Hepatocyte (in vitro differentiated cells): ENCODE measurements around the gene KRT14. TPM values are rescaled to one million over a fixed set of nuclear protein-coding genes. Genes with fewer than 3 reads are reported as not detected.

Experiments used
- DNase-seq: peaks from one replicate; pipeline ENCODE4 v3.0.0-alpha.2; 2016; ENCODE audit warnings: low spot score
- H2AFZ ChIP-seq: fragments of 200-600 bp; sonication (generic); 2 replicates; pipeline ENCODE4 v1.6.0; 2016; ENCODE audit warnings: antibody characterized with exemption, mild to moderate bottlenecking
- H3K27ac ChIP-seq: fragments of 200-600 bp; sonication (generic); 2 replicates; pipeline ENCODE4 v1.5.1; 2016; ENCODE audit warnings: mild to moderate bottlenecking
- H3K27me3 ChIP-seq: fragments of 200-600 bp; sonication (generic); 2 replicates; pipeline ENCODE4 v1.6.1; 2016
- H3K36me3 ChIP-seq: fragments of 200-600 bp; sonication (generic); replicated peaks from 2 replicates; pipeline ENCODE4 v1.5.1; 2016; ENCODE audit warnings: low read depth; ENCODE audit not compliant: insufficient read depth
- H3K4me1 ChIP-seq: fragments of 200-600 bp; sonication (generic); 2 replicates; pipeline ENCODE4 v1.5.1; 2016; ENCODE audit warnings: mild to moderate bottlenecking, moderate library complexity; ENCODE audit not compliant: insufficient read depth
- H3K4me2 ChIP-seq: fragments of 200-600 bp; sonication (generic); 2 replicates; pipeline ENCODE4 v1.6.0; 2016
- H3K4me3 ChIP-seq: fragments of 200-600 bp; sonication (generic); 2 replicates; pipeline ENCODE4 v1.5.1; 2016; ENCODE audit warnings: mild to moderate bottlenecking
- H3K79me2 ChIP-seq: fragments of 200-600 bp; sonication (generic); 2 replicates; pipeline ENCODE4 v1.6.0; 2017; ENCODE audit warnings: mild to moderate bottlenecking
- H3K9me2 ChIP-seq: fragments of 200-600 bp; sonication (generic); replicated peaks from 2 replicates; pipeline ENCODE4 v1.6.0; 2017; ENCODE audit warnings: mild to moderate bottlenecking; ENCODE audit not compliant: insufficient read depth
- H3K9me3 ChIP-seq: fragments of 200-600 bp; sonication (generic); 2 replicates; pipeline ENCODE4 v1.5.1; 2016; ENCODE audit warnings: low read depth, mild to moderate bottlenecking
- H4K20me1 ChIP-seq: fragments of 200-600 bp; sonication (generic); 2 replicates; pipeline ENCODE4 v1.6.0; 2016; ENCODE audit warnings: mild to moderate bottlenecking; ENCODE audit not compliant: insufficient read depth, poor library complexity, severe bottlenecking
- CTCF ChIP-seq: fragments of 200-600 bp; sonication (generic); IDR thresholded peaks from 2 replicates; pipeline ENCODE4 v1.5.1; 2016; ENCODE audit warnings: antibody characterized with exemption, mild to moderate bottlenecking; ENCODE audit not compliant: poor library complexity
- EZH2 ChIP-seq: fragments of 200-600 bp; sonication (generic); IDR thresholded peaks from 2 replicates; pipeline ENCODE4 v1.6.1; 2016; ENCODE audit warnings: antibody characterized with exemption, mild to moderate bottlenecking, borderline replicate concordance
- EZH2phosphoT487 ChIP-seq: fragments of 200-600 bp; sonication (generic); IDR thresholded peaks from one replicate; pipeline ENCODE4 v1.6.1; 2018; ENCODE audit warnings: antibody characterized with exemption, mild to moderate bottlenecking, low read depth, moderate library complexity; ENCODE audit not compliant: unreplicated experiment, severe bottlenecking
- WGBS: methylation state at CpG from one replicate; pipeline ENCODE4 v1.1.6; 2016; ENCODE audit warnings: low lambda C conversion rate; ENCODE audit errors: missing lambda C conversion rate; 5-methylcytosine and 5-hydroxymethylcytosine counted together
- polyA plus RNA-seq: library from polyadenylated mRNA; unstranded; fragments of >200 nt; fragmentation: Nextera tagmentation; extraction: Ambion mirVana; gene quantifications from 2 replicates; pipeline ENCODE4 v1.2.1, GENCODE V29; 2016
- total RNA-seq: library from RNA; depleted of rRNA; stranded (reverse); fragments of >200 nt; gene quantifications from 2 replicates; pipeline ENCODE4 v1.2.3, GENCODE V29; 2014

KRT14 gene
- total and polyA plus RNA-seq, 2 experiments from 2014 or later, result 0.33 to 1.9 TPM

GRCh38 chr17:41551365-41551764 is 35.3 kb downstream of the KRT14 start:
- no peak overlapping the region for H3K27ac ChIP-seq
- H3K9me3 ChIP-seq, result no peaks in the 10 kb centered on the region
- H3K4me1 ChIP-seq, result peaks cover 30% of the 10 kb centered on the region
- H4K20me1 ChIP-seq, result no peaks in the 10 kb centered on the region
- no peak overlapping the region for H3K4me3 ChIP-seq
- DNase-seq, result no peak
- H3K36me3 ChIP-seq, result no peaks in the 10 kb centered on the region
- H3K27me3 ChIP-seq, result no peaks in the 10 kb centered on the region
- H2AFZ ChIP-seq, result no peak overlapping the region
- no peaks in the 10 kb centered on the region for H3K79me2 ChIP-seq
- H3K4me2 ChIP-seq, result no peak overlapping the region
- TF ChIP-seq EZH2phosphoT487, result no peak
- no peak for TF ChIP-seq CTCF
- no peak for TF ChIP-seq EZH2
- H3K9me2 ChIP-seq, result no peaks in the 10 kb centered on the region
- WGBS, result 75% methylated on average over 5 of the region's 5 CpGs

- Histone ChIP-seq H2AFZ (no peak overlapping the region), H3K79me2 (no peaks in the 10 kb centered on the region), H3K27me3 (no peaks in the 10 kb centered on the region), H3K9me2 (no peaks in the 10 kb centered on the region), H3K27ac (peak overlapping the region; percentile 97), H3K4me1 (peaks cover 35% of the 10 kb centered on the region), H3K4me3 (no peak overlapping the region), H3K4me2 (peak overlapping the region; percentile 75), H3K9me3 (no peaks in the 10 kb centered on the region), H3K36me3 (no peaks in the 10 kb centered on the region), H4K20me1 (no peaks in the 10 kb centered on the region)
- WGBS, result 17% methylated on average over 8 of the region's 8 CpGs
- DNase-seq, result peak; percentile 82
- no peak for TF ChIP-seq EZH2
- TF ChIP-seq CTCF, result no peak
- no peak for TF ChIP-seq EZH2phosphoT487
Observed at GRCh38 chr17:41549596-41550039, 37.1 kb downstream of the KRT14 start.

- H3K9me2 ChIP-seq, result no peaks in the 10 kb centered on the region
- no peaks in the 10 kb centered on the region for H3K36me3 ChIP-seq
- H3K4me2 ChIP-seq, result peak overlapping the region; percentile 75
- H3K4me3 ChIP-seq, result no peak overlapping the region
- H3K27me3 ChIP-seq, result no peaks in the 10 kb centered on the region
- DNase-seq, result peak; percentile 95
- H3K79me2 ChIP-seq, result no peaks in the 10 kb centered on the region
- TF ChIP-seq EZH2phosphoT487 (no peak), CTCF (peak; percentile 80)
- no peaks in the 10 kb centered on the region for H3K9me3 ChIP-seq
- peaks cover 39% of the 10 kb centered on the region for H3K4me1 ChIP-seq
- H3K27ac ChIP-seq, result peak overlapping the region; percentile 97
- 7% methylated on average over 25 of the region's 25 CpGs for WGBS
- H4K20me1 ChIP-seq, result no peaks in the 10 kb centered on the region
- H2AFZ ChIP-seq, result peak overlapping the region; percentile 64
Observed at GRCh38 chr17:41548844-41549595, 37.7 kb downstream of the KRT14 start.
